Lower lobe of right lung (tissue), 2 donors: ENCODE results near the gene MGAT1. TPM values are rescaled to one million over a fixed set of nuclear protein-coding genes. Genes with fewer than 3 reads are reported as not detected.

Experiments
- ATAC-seq, 2 donors: fragments of 200-7000 bp; cut with Tn5 transposase; one replicate each; pipeline ENCODE4 v1.9.1; 2020 to 2022; ENCODE audit warnings: mild to moderate bottlenecking in 2 of 2, moderate library complexity in 2 of 2
- DNase-seq: peaks from one replicate; pipeline ENCODE4 v3.0.0-alpha.2; 2020
- H3K27ac ChIP-seq: fragments of 200-600 bp; one replicate; pipeline ENCODE4 v1.8.0; 2022
- H3K27me3 ChIP-seq: fragments of 200-600 bp; one replicate; pipeline ENCODE4 v1.8.0; 2022; ENCODE audit warnings: low read depth
- H3K36me3 ChIP-seq: fragments of 200-600 bp; one replicate; pipeline ENCODE4 v1.8.0; 2022; ENCODE audit warnings: mild to moderate bottlenecking
- H3K4me1 ChIP-seq: fragments of 200-600 bp; one replicate; pipeline ENCODE4 v1.8.0; 2022
- H3K4me3 ChIP-seq: fragments of 200-600 bp; one replicate; pipeline ENCODE4 v1.8.0; 2022; ENCODE audit warnings: mild to moderate bottlenecking
- H3K9me3 ChIP-seq: fragments of 200-600 bp; one replicate; pipeline ENCODE4 v1.8.0; 2022
- intact Hi-C: fragments of 100-400 bp; cut with DNase I; formaldehyde crosslinking; loops from one replicate; pipeline ENCODE4 v1.11.0; 2022
- total RNA-seq: library from RNA; stranded (reverse); fragmentation: NEBNext Ultra II Directional; extraction: Animal tissue kit (Norgen Biotek cat#: 25700); gene quantifications from one replicate; pipeline ENCODE4 v1.2.1, GENCODE V29; 2021
- TF ChIP-seq, protein P1 (sequence below): fragments of 200-600 bp; IDR thresholded peaks from one replicate; pipeline ENCODE4 v1.8.0; 2022; ENCODE audit warnings: antibody characterized with exemption, mild to moderate bottlenecking
- donor health status: DM: no; HTN: yes; CAD: no; lungs with severe emphysema.

The MGAT1 gene
- total RNA-seq, 1 donor from 2014 or later, result 241 TPM

DNA sequence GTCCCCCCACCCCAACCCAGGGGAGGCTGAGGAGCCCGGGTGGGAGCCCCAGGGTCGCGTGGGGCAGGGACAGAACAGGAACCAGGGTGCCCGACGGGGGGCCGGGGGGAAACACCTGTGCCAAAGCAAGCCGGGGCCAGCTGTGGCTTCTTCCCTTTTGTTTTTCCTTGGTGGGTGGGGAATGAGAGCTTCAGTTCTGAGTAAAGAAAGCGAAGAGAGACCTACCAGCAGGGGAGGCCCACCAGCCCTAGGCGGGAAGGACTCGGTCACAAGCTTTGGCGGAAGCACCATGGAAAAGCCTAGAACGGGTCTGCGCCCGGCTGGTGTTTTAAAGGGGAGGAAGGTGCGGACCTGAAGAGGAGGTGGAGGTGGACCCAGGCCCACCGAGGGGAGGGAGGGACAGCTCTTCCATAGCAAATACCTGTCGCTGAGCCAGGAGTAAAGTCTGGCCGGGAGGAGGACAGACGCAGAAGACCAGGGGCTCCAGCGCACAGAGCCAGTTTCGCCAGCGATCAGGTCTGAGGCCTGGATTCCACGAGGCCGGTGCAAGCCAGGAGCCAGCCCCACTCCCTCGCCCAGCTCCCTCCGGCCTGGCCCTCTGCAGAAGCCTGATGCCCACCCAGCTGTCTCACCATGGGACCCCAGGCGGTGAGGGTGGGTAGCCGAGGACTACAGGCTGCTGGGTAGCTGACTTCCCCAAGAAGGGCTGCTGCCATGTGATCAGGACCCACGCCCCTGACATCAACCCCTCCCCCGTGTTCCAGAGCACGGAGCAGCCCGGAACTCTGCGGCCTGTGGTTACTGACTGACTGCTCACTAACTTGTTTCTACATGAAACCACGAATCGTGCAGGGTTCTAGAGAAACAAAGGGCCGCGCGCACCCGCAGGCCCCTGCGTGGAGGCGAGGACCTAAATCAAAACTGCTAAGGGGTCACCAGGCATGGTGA is 849 bp upstream of the MGAT1 start:
- peak; percentile 93 for DNase-seq
- peak; percentile 60 to 84 for ATAC-seq
- H3K9me3 ChIP-seq, result no peaks in the 10 kb centered on the region
- no peaks in the 10 kb centered on the region for H3K27me3 ChIP-seq
- peak overlapping the region; percentile 99 for H3K4me3 ChIP-seq
- intact Hi-C loops, result no loop called here
- peak overlapping the region; percentile 98 for H3K27ac ChIP-seq
- TF ChIP-seq, protein P1, sequence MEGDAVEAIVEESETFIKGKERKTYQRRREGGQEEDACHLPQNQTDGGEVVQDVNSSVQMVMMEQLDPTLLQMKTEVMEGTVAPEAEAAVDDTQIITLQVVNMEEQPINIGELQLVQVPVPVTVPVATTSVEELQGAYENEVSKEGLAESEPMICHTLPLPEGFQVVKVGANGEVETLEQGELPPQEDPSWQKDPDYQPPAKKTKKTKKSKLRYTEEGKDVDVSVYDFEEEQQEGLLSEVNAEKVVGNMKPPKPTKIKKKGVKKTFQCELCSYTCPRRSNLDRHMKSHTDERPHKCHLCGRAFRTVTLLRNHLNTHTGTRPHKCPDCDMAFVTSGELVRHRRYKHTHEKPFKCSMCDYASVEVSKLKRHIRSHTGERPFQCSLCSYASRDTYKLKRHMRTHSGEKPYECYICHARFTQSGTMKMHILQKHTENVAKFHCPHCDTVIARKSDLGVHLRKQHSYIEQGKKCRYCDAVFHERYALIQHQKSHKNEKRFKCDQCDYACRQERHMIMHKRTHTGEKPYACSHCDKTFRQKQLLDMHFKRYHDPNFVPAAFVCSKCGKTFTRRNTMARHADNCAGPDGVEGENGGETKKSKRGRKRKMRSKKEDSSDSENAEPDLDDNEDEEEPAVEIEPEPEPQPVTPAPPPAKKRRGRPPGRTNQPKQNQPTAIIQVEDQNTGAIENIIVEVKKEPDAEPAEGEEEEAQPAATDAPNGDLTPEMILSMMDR, result no peak
- peaks cover 38% of the 10 kb centered on the region for H3K36me3 ChIP-seq
- H3K4me1 ChIP-seq, result peaks cover 91% of the 10 kb centered on the region

- ATAC-seq (peak; percentile 2 to 42), DNase-seq (no peak)
- peak overlapping the region; percentile 98 for H3K27ac ChIP-seq
- H3K27me3 ChIP-seq, result no peaks in the 10 kb centered on the region
- TF ChIP-seq, protein P1, result no peak
- intact Hi-C loops, result no loop called here
- H3K4me1 ChIP-seq, result peaks cover 91% of the 10 kb centered on the region
- H3K9me3 ChIP-seq, result no peaks in the 10 kb centered on the region
- peaks cover 33% of the 10 kb centered on the region for H3K36me3 ChIP-seq
- peak overlapping the region; percentile 99 for H3K4me3 ChIP-seq
Observed at GRCh38 chr5:180801596-180802324, 846 bp downstream of the MGAT1 start.

GRCh38 chr5:180799902-180800801 is 2.5 kb downstream of the MGAT1 start:
- ATAC-seq, result no peak
- Histone ChIP-seq H3K36me3 (peaks cover 34% of the 10 kb centered on the region), H3K9me3 (no peaks in the 10 kb centered on the region), H3K27me3 (no peaks in the 10 kb centered on the region), H3K4me1 (peaks cover 89% of the 10 kb centered on the region), H3K4me3 (peak overlapping the region; percentile 99), H3K27ac (peak overlapping the region; percentile 27)
- TF ChIP-seq, protein P1, result no peak
- intact Hi-C loops, result no loop called here
- no peak for DNase-seq

DNA sequence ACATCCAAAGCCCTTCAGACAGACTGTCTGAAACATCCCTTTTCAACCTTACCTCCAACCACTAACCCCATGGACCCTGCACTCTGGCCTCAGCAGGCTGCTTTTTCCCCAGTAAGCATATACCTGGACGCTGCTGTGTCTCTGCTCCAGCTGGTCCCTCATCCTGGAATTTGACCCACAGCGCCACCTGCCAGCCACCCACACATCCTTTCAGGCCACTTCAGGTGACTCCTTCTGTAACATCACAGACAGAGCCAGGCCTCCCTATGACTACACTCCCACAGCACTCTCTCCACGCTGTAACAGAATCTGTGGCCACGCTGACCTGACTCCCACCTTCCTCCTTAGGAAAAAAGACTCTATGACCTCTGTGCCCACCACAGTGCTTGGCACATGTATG is 3.4 kb downstream of the MGAT1 start:
- peaks cover 80% of the 10 kb centered on the region for H3K4me1 ChIP-seq
- H3K27ac ChIP-seq, result no peak overlapping the region
- DNase-seq (no peak), ATAC-seq (no peak)
- no peaks in the 10 kb centered on the region for H3K27me3 ChIP-seq
- no peaks in the 10 kb centered on the region for H3K9me3 ChIP-seq
- H3K4me3 ChIP-seq, result peak overlapping the region; percentile 6
- TF ChIP-seq, protein P1, result peak; percentile 29
- peaks cover 43% of the 10 kb centered on the region for H3K36me3 ChIP-seq
- intact Hi-C loops, result no loop called here

DNA sequence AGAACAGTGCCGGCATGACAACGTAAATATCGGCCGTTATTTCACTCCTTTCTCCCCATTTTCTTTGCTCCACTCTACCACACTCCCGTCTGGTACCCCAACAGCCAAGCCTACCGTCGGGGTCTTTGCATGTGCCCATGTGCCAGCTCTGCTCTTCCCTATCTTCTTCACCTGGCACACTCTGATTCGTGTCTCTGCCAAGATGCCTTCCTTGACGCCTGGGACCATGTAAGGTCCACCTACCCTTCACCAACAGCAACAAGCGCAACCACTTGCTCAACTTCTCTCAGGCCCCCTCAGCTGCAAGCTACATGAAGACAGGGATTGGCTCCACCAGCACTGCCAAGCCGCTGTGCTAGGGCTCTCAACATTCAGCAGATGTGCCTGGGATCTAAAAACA is 4.4 kb downstream of the MGAT1 start:
- Histone ChIP-seq H3K36me3 (peaks cover 53% of the 10 kb centered on the region), H3K27ac (no peak overlapping the region), H3K9me3 (no peaks in the 10 kb centered on the region), H3K4me1 (peaks cover 77% of the 10 kb centered on the region), H3K4me3 (no peak overlapping the region), H3K27me3 (no peaks in the 10 kb centered on the region)
- ATAC-seq (no peak), DNase-seq (no peak)
- TF ChIP-seq, protein P1, result no peak
- intact Hi-C loops, result no loop called here
